Measurements from ENCODE around the gene CIROP.
"Not testable (repeated sequence)": the region's sequence is repeated elsewhere in the genome, so short reads cannot be mapped to it uniquely, and the experiment has no call there.

The CIROP gene

GRCh38 chr14:23115918-23116317, 11.1 kb upstream of the CIROP start:
- peaks cover 1% of the 10 kb centered on the region for H3K36me3 Mint-ChIP-seq (ENCODE audit: insufficient read depth)
- H3K9me3 Mint-ChIP-seq, result no peaks in the 10 kb centered on the region
- no peak overlapping the region for H3K27ac Mint-ChIP-seq (ENCODE audit: low read depth)
- no peak overlapping the region for H3K4me3 Mint-ChIP-seq
- no peak for DNase-seq (ENCODE audit: low spot score in 2 of 2)
- H3K27me3 Mint-ChIP-seq, result peaks cover 31% of the 10 kb centered on the region
- no peak for ATAC-seq (replicated peaks; ENCODE audit: extremely low read depth, poor library complexity, severe bottlenecking)
- H3K4me1 Mint-ChIP-seq, result peaks cover 10% of the 10 kb centered on the region

- Mint-ChIP-seq H3K27me3 (peaks cover 31% of the 10 kb centered on the region), H3K9me3 (no peaks in the 10 kb centered on the region), H3K27ac (ENCODE audit: low read depth) (no peak overlapping the region), H3K4me3 (no peak overlapping the region), H3K36me3 (ENCODE audit: insufficient read depth) (peaks cover 1% of the 10 kb centered on the region), H3K4me1 (peaks cover 3% of the 10 kb centered on the region)
- DNase-seq (ENCODE audit: low spot score in 2 of 2) (no peak), ATAC-seq (replicated peaks; ENCODE audit: extremely low read depth, poor library complexity, severe bottlenecking) (no peak)
These were observed 10.4 kb upstream of the CIROP start for GRCh38 chr14:23115039-23115731.

GRCh38 chr14:23114669-23115038, 9.9 kb upstream of the CIROP start:
- H3K27me3 Mint-ChIP-seq, result peaks cover 31% of the 10 kb centered on the region
- ATAC-seq (replicated peaks; ENCODE audit: extremely low read depth, poor library complexity, severe bottlenecking) (no peak), DNase-seq (ENCODE audit: low spot score in 2 of 2) (no peak)
- no peaks in the 10 kb centered on the region for H3K4me1 Mint-ChIP-seq
- no peaks in the 10 kb centered on the region for H3K36me3 Mint-ChIP-seq (ENCODE audit: insufficient read depth)
- H3K4me3 Mint-ChIP-seq, result no peak overlapping the region
- H3K9me3 Mint-ChIP-seq, result no peaks in the 10 kb centered on the region
- H3K27ac Mint-ChIP-seq (ENCODE audit: low read depth), result no peak overlapping the region

GRCh38 chr14:23114120-23114458, 9.3 kb upstream of the CIROP start:
- Mint-ChIP-seq H3K27me3 (peaks cover 31% of the 10 kb centered on the region), H3K4me1 (no peaks in the 10 kb centered on the region), H3K36me3 (ENCODE audit: insufficient read depth) (no peaks in the 10 kb centered on the region), H3K9me3 (no peaks in the 10 kb centered on the region), H3K4me3 (no peak overlapping the region), H3K27ac (ENCODE audit: low read depth) (no peak overlapping the region)
- DNase-seq (ENCODE audit: low spot score in 2 of 2) (no peak), ATAC-seq (replicated peaks; ENCODE audit: extremely low read depth, poor library complexity, severe bottlenecking) (no peak)

- H3K27me3 Mint-ChIP-seq, result peaks cover 31% of the 10 kb centered on the region
- H3K4me3 Mint-ChIP-seq, result no peak overlapping the region
- H3K36me3 Mint-ChIP-seq (ENCODE audit: insufficient read depth), result no peaks in the 10 kb centered on the region
- no peaks in the 10 kb centered on the region for H3K9me3 Mint-ChIP-seq
- no peaks in the 10 kb centered on the region for H3K4me1 Mint-ChIP-seq
- ATAC-seq (replicated peaks; ENCODE audit: extremely low read depth, poor library complexity, severe bottlenecking) (no peak), DNase-seq (ENCODE audit: low spot score in 2 of 2) (no peak)
- H3K27ac Mint-ChIP-seq (ENCODE audit: low read depth), result no peak overlapping the region
These were observed 8.8 kb upstream of the CIROP start for GRCh38 chr14:23113431-23114119.

GRCh38 chr14:23112359-23113178, 7.8 kb upstream of the CIROP start:
- Mint-ChIP-seq H3K4me1 (no peaks in the 10 kb centered on the region), H3K4me3 (no peak overlapping the region), H3K36me3 (ENCODE audit: insufficient read depth) (no peaks in the 10 kb centered on the region), H3K27me3 (peaks cover 31% of the 10 kb centered on the region), H3K27ac (ENCODE audit: low read depth) (no peak overlapping the region), H3K9me3 (no peaks in the 10 kb centered on the region)
- ATAC-seq (replicated peaks; ENCODE audit: extremely low read depth, poor library complexity, severe bottlenecking), result peak; percentile 43
- DNase-seq (ENCODE audit: low spot score in 2 of 2), result no peak

- H3K4me3 Mint-ChIP-seq, result no peak overlapping the region
- peaks cover 1% of the 10 kb centered on the region for H3K36me3 Mint-ChIP-seq (ENCODE audit: insufficient read depth)
These were observed 6.0 kb upstream of the CIROP start for GRCh38 chr14:23110579-23111365.

GRCh38 chr14:23109769-23110168, 5.0 kb upstream of the CIROP start:
- DNase-seq (ENCODE audit: low spot score in 2 of 2) (no peak), ATAC-seq (replicated peaks; ENCODE audit: extremely low read depth, poor library complexity, severe bottlenecking) (no peak)
- Mint-ChIP-seq H3K9me3 (no peaks in the 10 kb centered on the region), H3K36me3 (ENCODE audit: insufficient read depth) (peaks cover 4% of the 10 kb centered on the region), H3K4me3 (no peak overlapping the region), H3K4me1 (no peaks in the 10 kb centered on the region), H3K27me3 (peaks cover 9% of the 10 kb centered on the region), H3K27ac (ENCODE audit: low read depth) (no peak overlapping the region)

More at GRCh38 chr14:23110579-23111365, 6.0 kb upstream of the CIROP start:
- H3K27me3 Mint-ChIP-seq, result peaks cover 20% of the 10 kb centered on the region
- no peak for ATAC-seq (replicated peaks; ENCODE audit: extremely low read depth, poor library complexity, severe bottlenecking)
- H3K9me3 Mint-ChIP-seq, result no peaks in the 10 kb centered on the region
- no peaks in the 10 kb centered on the region for H3K4me1 Mint-ChIP-seq
- no peak for DNase-seq (ENCODE audit: low spot score in 2 of 2)
- no peak overlapping the region for H3K27ac Mint-ChIP-seq (ENCODE audit: low read depth)

GRCh38 chr14:23108169-23108568, 3.4 kb upstream of the CIROP start:
- not testable (repeated sequence) for DNase-seq (ENCODE audit: low spot score in 2 of 2); H3K4me3 Mint-ChIP-seq; H3K27ac Mint-ChIP-seq (ENCODE audit: low read depth); H3K27me3 Mint-ChIP-seq; H3K9me3 Mint-ChIP-seq; H3K36me3 Mint-ChIP-seq (ENCODE audit: insufficient read depth); H3K4me1 Mint-ChIP-seq; ATAC-seq (replicated peaks; ENCODE audit: extremely low read depth, poor library complexity, severe bottlenecking)

GRCh38 chr14:23107620-23108019, 2.8 kb upstream of the CIROP start:
- not testable (repeated sequence) for H3K36me3 Mint-ChIP-seq (ENCODE audit: insufficient read depth); H3K9me3 Mint-ChIP-seq; H3K27me3 Mint-ChIP-seq; DNase-seq (ENCODE audit: low spot score in 2 of 2); H3K4me3 Mint-ChIP-seq; H3K27ac Mint-ChIP-seq (ENCODE audit: low read depth); ATAC-seq (replicated peaks; ENCODE audit: extremely low read depth, poor library complexity, severe bottlenecking); H3K4me1 Mint-ChIP-seq

GRCh38 chr14:23106747-23107045, 1.9 kb upstream of the CIROP start:
- Mint-ChIP-seq H3K9me3 (no peaks in the 10 kb centered on the region), H3K27me3 (peaks cover 7% of the 10 kb centered on the region), H3K27ac (ENCODE audit: low read depth) (no peak overlapping the region), H3K4me1 (no peaks in the 10 kb centered on the region), H3K4me3 (no peak overlapping the region), H3K36me3 (ENCODE audit: insufficient read depth) (peaks cover 4% of the 10 kb centered on the region)
- DNase-seq (ENCODE audit: low spot score in 2 of 2) (no peak), ATAC-seq (replicated peaks; ENCODE audit: extremely low read depth, poor library complexity, severe bottlenecking) (no peak)

- H3K4me1 Mint-ChIP-seq, result peaks cover 2% of the 10 kb centered on the region
- H3K27ac Mint-ChIP-seq (ENCODE audit: low read depth), result no peak overlapping the region
- ATAC-seq (replicated peaks; ENCODE audit: extremely low read depth, poor library complexity, severe bottlenecking) (no peak), DNase-seq (ENCODE audit: low spot score in 2 of 2) (no peak)
- peaks cover 4% of the 10 kb centered on the region for H3K36me3 Mint-ChIP-seq (ENCODE audit: insufficient read depth)
- no peak overlapping the region for H3K4me3 Mint-ChIP-seq
- H3K27me3 Mint-ChIP-seq, result peaks cover 7% of the 10 kb centered on the region
- H3K9me3 Mint-ChIP-seq, result no peaks in the 10 kb centered on the region
These were observed 597 bp upstream of the CIROP start for GRCh38 chr14:23105348-23105824.

Data from central memory CD8-positive, alpha-beta T cell (primary cell).